ENCODE results near the gene HABP2. TPM values are rescaled to one million over a fixed set of nuclear protein-coding genes. Genes with fewer than 3 reads are reported as not detected.

The HABP2 gene
- total and polyA plus RNA-seq, 9 of the 15 experiments (the other 6 are each of a cell fraction or from before 2014, with no cell fraction given): 0.09 TPM; not detected in 8

GRCh38 chr10:113613427-113613826, 60.6 kb downstream of the HABP2 start (continued):
- no peak for TF ChIP-seq CTCFL (IDR thresholded peaks at IDR 0.05; ENCODE audit: borderline replicate concordance, insufficient read depth, low read depth, low read length, poor library complexity, severe bottlenecking)

- in situ Hi-C loops (cut with MboI) (no loop called here), intact Hi-C loops (cut with micrococcal nuclease) (no loop called here)
- H3K4me2 ChIP-seq (ENCODE audit: insufficient read depth, low read length): no peak overlapping the region
- H3K4me1 ChIP-seq (replicated peaks in 1 of 2; ENCODE audit: control insufficient read depth in 2 of 2, insufficient read depth in 2 of 2, low read length in 2 of 2): no peaks in the 10 kb centered on the region
- no peaks in the 10 kb centered on the region for H4K20me1 ChIP-seq (replicated peaks; ENCODE audit: control insufficient read depth, insufficient read depth, low read length)
- peaks cover 0 to 37% of the 10 kb centered on the region in 2 experiments; a peak in 2 of 5 replicates for H3K27me3 ChIP-seq (ENCODE audit: control insufficient read depth in 2 of 2, insufficient read depth in 2 of 2, low read length in 2 of 2)
- H3K79me2 ChIP-seq (ENCODE audit: control insufficient read depth, insufficient read depth, low read length): no peaks in the 10 kb centered on the region
- FAIRE-seq (no peak), ATAC-seq (no peak), DNase-seq (ENCODE audit: extremely low read depth in 1 of 4, low spot score in 3 of 4) (no peak)
- H3K9me1 ChIP-seq (ENCODE audit: control insufficient read depth, insufficient read depth, low read length): no peaks in the 10 kb centered on the region
- whole genome bisulfite sequencing (ENCODE audit: insufficient coverage, low coverage, missing lambda C conversion rate): 0% methylated on average over 13 of the region's 15 CpGs
- no peak overlapping the region for H2AFZ ChIP-seq (ENCODE audit: low read depth, low read length)
- H3K9ac ChIP-seq (ENCODE audit: insufficient read depth in 1 of 2, low read depth in 2 of 2, low read length in 2 of 2): no peak overlapping the region
- BruUV-seq (replicated peaks): no TSS peak
- H3K27ac ChIP-seq (ENCODE audit: extremely low read depth, low read depth, low read length): no peak overlapping the region
- CTCF ChIA-PET (ENCODE audit: low intra/inter-chr PET ratio): no interaction called here
- POLR2A ChIA-PET: no interaction called here
- no peaks in the 10 kb centered on the region for H3K9me3 ChIP-seq (replicated peaks; ENCODE audit: control insufficient read depth, insufficient read depth, low read depth, low read length)
- no peak overlapping the region for H3K4me3 ChIP-seq
- no peaks in the 10 kb centered on the region for H3K36me3 ChIP-seq (ENCODE audit: control insufficient read depth, insufficient read depth, low read length)
- TF ChIP-seq BACH1 (tag; IDR thresholded peaks at IDR 0.05): no peak
- TF ChIP-seq ZNF408 (CRISPR knock-in tag; IDR thresholded peaks at IDR 0.05; ENCODE audit: low read depth): no peak
- TF ChIP-seq RBM39 (optimal IDR thresholded peaks at IDR 0.05; ENCODE audit: low read depth, low read length): no peak
- TF ChIP-seq ZNF184 (CRISPR knock-in tag; IDR thresholded peaks at IDR 0.05): no peak
- no peak for TF ChIP-seq NCOA1 (IDR thresholded peaks at IDR 0.05; ENCODE audit: low read depth)
- no peak for TF ChIP-seq ZNF589 (CRISPR knock-in tag; IDR thresholded peaks at IDR 0.05; ENCODE audit: low read depth)
- TF ChIP-seq ZBTB26 (CRISPR knock-in tag; IDR thresholded peaks at IDR 0.05): no peak
- TF ChIP-seq, protein P1, sequence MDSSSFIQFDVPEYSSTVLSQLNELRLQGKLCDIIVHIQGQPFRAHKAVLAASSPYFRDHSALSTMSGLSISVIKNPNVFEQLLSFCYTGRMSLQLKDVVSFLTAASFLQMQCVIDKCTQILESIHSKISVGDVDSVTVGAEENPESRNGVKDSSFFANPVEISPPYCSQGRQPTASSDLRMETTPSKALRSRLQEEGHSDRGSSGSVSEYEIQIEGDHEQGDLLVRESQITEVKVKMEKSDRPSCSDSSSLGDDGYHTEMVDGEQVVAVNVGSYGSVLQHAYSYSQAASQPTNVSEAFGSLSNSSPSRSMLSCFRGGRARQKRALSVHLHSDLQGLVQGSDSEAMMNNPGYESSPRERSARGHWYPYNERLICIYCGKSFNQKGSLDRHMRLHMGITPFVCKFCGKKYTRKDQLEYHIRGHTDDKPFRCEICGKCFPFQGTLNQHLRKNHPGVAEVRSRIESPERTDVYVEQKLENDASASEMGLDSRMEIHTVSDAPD (CRISPR knock-in tag; IDR thresholded peaks at IDR 0.05): no peak
- no peak for TF ChIP-seq ESRRB (CRISPR knock-in tag; IDR thresholded peaks at IDR 0.05; ENCODE audit: borderline replicate concordance)
- TF ChIP-seq, protein P2, sequence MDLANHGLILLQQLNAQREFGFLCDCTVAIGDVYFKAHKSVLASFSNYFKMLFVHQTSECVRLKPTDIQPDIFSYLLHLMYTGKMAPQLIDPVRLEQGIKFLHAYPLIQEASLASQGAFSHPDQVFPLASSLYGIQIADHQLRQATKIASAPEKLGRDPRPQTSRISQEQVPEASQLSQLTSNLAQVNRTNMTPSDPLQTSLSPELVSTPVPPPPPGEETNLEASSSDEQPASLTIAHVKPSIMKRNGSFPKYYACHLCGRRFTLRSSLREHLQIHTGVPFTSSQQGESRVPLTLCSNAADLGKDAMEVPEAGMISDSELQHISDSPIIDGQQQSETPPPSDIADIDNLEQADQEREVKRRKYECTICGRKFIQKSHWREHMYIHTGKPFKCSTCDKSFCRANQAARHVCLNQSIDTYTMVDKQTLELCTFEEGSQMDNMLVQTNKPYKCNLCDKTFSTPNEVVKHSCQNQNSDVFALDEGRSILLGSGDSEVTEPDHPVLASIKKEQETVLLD (IDR thresholded peaks at IDR 0.05): no peak
- no peak for TF ChIP-seq ZFPM2 (CRISPR knock-in tag; IDR thresholded peaks at IDR 0.05)
- no peak for TF ChIP-seq PTRF (tag; IDR thresholded peaks at IDR 0.05)
- no peak for TF ChIP-seq POLR3G (IDR thresholded peaks at IDR 0.05; ENCODE audit: extremely low read depth, insufficient read length, insufficient replicate concordance)
- TF ChIP-seq SMARCA4 (IDR thresholded peaks at IDR 0.05): no peak
These were observed 61.3 kb downstream of the HABP2 start for GRCh38 chr10:113613977-113614690.
